Measurements from ENCODE around the gene ZNF280B.
"Not testable (repeated sequence)": the region's sequence is repeated elsewhere in the genome, so short reads cannot be mapped to it uniquely, and the experiment has no call there.

ZNF280B gene

DNA sequence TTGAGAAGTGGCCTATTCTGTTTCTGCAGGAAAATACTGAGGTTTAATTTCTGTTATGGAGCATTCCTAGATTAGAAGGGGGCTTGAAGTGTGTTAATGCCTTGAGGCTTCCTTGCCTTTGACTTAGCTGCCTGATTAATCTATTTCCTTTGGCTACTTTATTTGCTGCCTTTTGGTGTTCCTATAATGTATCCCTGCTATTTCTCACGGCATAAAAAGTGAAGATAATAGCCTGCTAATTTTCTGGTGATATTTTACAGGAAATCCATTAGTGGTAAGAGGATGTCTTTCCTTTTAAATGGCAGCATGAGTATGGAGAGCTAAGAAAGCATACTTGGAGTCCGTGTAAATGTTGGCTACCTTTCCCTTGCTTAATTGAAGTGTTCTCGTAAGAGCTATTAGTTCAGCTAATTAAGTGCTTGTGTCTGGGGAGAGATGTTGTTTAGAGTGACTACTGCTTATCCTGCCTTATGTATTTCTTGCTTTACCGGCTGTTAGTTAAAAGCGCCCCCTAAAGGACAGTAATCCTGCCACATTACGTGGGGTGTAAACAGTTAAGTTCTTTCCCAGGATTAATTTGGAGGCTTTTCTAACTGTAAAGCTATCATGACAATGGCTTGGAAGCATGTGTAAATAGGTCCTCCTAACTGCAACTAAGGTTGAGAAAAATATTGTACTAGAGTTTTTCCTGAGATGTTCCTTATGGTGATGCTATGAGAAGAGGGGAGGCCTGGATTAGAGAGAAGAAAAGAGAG lies 45.6 kb downstream of the ZNF280B start:
- DNase-seq: no peak

DNA sequence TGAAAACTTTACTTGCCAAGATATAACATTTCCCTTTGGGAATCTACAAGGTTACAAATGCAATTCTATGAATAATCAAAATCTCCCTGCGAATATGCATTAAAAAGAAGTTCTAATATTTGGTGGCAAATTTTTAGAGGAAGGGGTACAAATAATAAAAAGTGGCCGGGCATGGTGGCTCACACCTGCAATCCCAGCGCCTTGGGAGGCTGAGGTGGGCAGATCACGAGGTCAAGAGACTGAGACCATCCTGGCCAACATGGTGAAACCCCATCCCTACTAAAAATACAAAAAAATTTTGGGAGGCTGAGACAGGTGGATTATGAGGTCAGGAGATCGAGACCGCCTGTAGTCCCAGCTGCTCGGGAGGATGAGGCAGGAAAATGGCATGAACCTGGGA lies 47.0 kb downstream of the ZNF280B start:
- DNase-seq: no peak

DNA sequence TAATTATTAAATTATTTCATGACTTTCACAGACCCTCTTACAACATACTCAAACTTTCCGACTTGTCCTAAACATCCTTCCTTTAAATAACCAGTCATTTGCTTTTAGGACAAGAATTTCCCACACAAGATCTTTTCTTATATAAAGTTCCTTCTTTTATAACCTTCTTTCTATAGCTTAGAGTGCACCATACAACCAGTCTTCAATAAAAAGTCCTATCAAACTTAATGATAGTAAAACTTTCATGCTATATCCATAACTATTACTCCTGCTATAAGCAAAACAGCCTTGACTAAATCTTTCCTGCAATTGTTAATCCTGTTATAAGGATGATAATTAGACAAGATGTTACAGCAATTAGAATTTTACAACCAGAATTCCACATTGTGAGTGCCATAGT lies 47.4 kb downstream of the ZNF280B start:
- DNase-seq: no peak

DNA sequence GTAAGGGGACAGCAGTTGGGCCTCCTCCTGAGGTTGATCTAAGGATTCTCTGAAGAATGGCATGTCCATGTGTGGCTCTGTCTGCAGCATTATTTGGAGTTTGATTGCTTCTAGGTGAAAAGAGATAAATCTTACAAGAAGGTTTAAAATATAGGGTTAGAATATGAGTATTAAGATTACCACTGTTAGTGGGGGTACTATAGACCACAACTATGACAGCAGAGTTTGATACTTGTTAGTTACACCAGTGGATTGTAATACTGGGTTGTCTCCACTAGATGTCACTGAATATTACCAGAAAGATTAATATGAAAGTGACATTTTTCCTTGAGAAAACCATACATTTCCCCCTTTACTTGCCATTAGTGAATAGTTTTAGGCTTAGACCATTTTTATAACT lies 47.9 kb downstream of the ZNF280B start:
- DNase-seq: no peak

DNA sequence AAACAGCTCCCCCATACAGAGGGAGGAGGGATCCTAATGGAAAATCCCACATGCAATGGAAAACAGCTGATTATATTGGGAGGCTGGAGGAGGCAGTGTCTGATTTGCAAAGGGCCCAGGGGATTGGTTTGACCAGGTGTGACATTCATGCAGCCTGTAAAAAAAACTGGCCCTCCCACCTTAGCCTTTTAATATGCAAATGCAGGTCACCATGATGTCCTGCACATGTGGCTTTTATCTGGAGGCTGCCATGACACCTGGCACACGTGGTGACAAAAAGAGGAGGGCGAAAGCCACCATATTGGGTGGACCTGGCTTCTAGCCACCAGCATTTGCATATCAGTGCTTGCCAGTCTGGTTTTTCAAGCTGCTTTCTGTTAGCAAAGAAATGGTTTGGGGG lies 48.5 kb downstream of the ZNF280B start:
- DNase-seq: no peak

DNA sequence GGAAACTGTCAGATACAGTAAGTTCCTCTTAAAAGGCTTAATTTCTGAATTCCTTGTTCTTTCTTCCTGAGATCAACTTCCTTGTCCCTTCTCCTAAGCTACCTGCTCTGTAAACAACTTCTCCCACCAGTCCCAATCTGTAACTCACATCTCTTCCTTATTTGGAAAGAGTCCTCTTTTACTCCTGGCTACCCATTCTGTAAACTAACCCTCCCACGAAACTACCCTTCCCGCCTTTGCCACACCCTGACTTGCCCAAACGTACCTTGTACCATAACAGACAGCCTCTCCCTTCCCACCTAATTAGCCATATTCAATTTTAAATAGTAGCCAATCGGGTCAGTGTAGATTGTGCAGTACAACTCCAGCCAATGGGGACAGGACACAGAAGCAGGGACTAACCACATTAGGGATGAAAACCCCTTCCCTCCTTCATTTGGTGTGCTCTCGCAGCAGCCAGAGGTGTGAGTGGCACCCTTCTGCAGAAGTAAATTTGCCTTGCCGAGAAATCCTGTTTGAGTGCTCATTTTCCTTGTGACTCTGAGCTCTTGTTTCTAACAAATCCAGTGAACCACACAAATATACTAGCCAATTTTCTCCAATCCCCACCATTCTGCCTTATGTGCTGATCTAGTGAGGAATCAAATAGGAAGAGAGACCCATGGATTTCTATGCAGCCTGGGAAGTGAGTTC lies 49.5 kb downstream of the ZNF280B start:
- no peak for DNase-seq

DNA sequence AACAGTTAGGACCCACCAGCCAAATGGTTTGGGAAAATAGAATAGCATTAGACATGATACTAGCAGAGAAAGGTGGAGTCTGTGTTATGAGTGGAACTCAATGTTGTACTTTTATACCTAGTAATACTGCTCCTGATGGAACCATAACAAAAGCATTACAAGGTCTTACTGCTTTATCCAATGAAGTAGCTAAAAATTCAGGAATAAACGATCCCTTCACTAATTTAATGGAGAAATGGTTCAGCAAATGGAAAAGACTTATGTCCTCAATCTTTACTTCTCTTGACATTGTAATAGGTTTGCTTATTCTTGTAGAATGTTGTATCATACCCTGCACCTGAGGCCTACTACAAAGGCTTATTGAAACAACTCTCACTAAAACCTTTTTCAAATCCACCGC lies 50.2 kb downstream of the ZNF280B start:
- DNase-seq: no peak

DNA sequence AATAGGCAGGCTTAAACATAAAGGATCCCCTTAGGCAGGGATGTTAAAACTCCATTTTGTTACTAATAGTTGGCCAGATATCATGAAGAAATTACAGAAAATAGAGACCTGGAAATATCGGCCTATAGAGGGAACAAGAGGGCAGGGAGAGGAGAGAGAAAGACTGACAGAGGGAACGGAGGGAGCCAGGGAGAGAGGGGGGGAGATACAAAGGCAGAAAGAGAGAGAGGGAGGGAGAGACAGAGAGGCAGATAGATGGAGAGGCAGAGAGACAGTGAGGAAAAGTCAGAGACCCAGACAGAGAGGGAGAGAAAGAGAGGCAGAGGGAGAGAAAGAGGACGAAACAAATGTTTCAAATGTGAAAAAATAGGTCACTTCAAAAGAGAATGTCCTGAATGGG lies 53.5 kb downstream of the ZNF280B start:
- no peak for DNase-seq

DNA sequence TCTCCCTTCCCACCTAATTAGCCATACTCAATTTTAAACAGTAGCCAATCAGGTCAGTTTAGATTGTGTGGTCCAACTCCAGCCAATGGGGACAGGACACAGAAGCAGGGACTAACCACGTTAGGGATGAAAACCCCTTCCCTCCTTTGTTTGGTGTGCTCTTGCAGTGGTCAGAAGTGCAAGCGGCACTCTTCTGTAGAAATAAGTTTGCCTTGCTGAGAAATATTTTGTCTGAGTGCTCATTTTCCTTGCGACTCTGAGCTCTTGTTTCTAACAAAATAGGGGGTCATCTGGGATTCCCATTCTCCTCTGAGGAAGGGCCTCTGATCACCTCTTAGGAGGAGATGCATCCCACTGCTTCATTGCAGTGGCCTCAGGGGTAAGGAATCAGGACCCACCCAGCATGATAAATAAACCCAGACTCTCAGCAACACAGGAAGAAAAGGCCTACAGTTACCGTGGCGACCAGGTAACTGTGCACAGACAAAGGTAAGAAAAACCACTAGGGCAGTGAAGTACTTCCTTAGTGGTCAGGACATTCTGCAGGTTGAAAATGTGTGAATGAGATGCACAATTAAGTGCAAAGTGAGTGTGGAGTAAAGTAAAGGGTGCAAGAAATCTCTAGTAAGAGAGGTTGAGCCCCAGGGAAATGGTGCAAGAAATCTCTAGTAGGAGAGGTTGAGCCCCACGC lies 55.4 kb downstream of the ZNF280B start:
- DNase-seq: no peak

DNA sequence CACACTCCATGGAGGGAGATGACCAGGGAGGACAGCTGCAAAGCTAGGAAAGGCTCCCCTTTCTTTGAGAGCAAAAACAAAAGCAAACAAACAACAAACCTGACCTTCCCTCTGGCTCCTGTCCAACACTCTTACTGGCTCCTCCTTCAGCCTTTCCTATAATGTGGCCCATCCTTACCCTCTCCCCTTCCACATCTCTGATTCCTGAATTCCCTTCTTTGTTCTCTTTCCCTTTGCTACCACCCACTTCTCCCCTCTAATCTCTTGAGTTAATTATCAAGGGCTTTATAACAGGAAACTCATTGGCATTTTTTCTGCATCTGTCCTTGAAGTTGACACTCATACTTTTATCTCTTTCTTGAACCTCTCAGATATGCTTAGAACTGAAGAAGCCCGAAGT lies 56.3 kb downstream of the ZNF280B start:
- DNase-seq: no peak

DNA sequence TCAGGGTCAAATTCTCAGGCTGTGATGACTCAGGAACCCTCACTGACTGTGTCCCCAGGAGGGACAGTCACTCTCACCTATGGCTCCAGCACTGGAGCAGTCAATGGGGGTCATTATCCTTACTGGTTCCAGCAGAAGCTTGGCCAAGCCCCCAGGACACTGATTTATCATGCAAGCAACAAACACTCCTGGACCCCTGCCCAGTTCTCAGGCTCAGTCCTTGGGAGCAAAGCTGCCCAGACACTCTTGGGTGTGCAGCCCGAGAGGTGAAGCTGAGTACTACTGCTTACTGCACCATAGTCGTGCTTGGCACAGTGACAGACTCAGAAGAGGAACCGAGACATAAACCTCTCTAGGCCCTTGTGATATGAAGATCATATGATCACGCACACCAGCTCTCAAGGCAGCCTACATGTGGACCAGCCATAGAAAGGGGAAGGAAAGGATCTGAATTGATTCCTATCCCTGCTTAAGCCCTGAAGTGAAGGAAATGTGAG lies 58.2 kb downstream of the ZNF280B start:
- peak; percentile 3 for DNase-seq

DNA sequence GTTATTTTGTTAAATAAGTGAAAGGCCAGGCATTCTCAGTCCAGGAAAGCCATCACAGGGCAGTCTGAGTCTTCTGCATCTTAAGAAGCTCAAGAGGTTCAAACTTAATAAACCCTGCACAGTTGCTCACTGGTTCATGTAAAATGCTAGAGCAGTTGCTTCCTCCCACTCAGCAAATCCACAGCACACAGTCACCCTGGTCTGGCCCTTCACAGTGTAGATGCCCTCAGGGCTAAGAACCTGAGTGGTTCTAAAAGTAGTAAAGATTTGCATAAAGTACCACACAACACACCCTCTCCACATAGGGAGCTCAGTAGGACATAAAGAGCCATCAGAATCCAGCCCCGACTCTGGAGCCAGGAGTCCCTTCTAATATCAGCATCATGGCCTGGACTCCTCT lies 58.7 kb downstream of the ZNF280B start:
- DNase-seq: no peak

DNA sequence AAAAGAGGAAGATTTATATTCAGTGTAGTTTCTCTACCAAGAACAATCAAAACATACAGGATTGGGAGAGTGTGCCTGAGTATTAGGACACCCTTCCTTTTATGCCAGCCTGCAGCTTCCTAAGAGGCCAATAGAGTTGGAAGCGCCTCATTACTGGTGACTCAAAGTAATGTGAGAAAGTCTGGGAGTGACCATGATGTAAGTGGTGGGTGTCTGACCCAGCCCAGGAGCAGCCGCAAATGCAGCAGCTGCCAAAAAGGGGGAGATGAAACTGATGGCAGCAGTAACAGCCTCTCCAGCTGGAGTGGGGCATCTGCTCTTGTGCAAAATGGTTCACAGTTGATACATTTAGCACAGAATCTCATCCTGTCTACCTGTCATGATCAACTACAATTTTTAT lies 62.0 kb downstream of the ZNF280B start:
- DNase-seq: no peak

DNA sequence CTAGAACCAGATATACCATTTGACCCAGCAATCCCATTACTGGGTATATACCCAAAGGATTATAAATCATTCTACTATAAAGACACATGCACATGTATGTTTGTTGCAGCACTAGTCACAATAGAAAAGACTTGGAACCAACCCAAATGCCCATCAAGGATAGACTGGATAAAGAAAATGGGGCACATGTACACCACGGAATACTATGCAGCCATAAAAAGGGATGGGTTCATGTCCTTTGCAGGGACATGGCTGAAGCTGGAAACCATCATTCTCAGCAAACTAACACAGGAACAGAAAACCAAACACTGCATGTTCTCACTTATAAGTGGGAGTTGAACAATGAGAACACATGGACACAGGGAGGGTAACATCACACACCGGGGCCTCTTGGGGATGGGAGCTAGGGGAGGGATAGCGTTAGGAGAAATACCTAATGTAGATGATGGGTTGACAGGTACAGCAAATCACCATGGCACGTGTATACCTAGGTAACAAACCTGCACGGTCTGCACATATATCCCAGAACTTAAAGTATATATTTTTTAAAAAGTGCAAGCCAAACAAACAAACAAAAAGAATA lies 64.4 kb downstream of the ZNF280B start:
- not testable (repeated sequence) for DNase-seq

DNA sequence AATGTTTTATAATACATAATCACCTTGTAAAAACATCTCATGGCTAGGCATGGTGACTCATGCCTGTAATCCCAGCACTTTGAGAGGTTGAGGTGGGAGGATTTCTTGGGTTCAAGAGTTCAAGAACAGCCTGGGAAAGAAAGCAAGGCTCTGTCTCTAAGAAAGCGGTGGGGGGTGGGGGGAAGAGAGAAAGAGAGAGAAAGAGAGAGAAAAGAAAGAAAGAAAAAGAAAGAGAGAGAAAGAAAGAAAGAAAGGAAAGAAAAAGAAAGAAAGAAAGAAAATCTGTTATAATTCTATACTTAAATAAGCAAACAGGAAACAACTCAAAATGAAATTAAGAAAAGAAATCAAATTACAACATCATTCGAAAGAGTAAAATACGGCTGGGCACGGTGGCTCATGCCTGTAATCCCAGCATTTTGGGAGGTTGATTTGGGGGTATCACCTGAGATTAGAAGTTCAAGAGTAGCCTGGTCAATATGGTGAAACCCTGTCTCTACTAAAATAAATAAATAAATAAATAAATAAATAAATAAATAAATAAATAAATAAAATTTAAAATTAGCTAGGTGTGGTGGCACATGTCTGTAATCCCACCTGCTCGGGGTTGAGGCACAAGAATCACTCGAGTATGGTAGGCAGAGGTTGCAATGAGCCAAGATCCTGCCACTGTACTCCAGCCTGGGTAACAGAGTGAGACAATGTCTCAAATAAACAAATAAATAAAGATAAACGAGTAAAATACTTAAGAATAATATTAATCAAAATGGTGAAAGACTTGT lies 65.4 kb downstream of the ZNF280B start:
- no peak for DNase-seq

DNA sequence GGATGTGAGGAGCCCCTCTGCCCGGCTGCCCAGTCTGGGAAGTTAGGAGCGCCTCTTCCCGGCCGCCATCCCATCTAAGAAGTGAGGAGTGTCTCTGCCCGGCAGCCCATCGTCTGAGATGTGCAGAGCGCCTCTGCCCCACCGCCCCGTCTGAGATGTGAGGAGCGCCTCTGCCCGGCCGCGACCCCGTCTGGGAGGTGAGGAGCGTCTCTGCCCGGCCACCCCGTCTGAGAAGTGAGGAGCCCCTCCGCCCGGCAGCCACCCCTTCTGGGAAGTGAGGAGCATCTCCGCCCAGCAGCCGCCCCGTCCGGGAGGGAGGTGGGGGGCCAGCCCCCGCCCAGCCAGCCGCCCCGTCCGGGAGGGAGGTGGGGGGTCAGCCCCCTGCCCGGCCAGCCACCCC lies 66.9 kb downstream of the ZNF280B start:
- DNase-seq: not testable (repeated sequence)

DNA sequence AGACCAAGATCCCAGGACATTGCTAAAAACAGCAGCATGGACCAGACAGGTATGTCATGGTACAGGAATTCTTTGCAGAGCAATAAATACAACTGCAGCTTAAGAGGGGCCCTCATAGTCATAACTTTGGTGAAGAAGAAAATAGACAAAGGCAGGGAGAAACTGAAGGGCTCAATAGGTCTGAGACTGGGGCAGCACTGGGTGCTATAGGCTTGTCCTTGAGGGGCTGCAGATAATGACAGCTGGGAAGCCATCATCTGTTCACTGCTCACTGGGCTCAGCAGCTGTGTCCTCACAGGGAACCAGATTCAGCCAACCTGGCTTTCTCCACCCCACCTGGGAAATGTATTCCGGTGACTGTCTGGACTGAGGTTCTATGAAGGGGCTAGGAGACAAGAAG lies 68.4 kb downstream of the ZNF280B start:
- DNase-seq: no peak
